Measurements from ENCODE around the gene MKRN2. TPM values are rescaled to one million over a fixed set of nuclear protein-coding genes. Genes with fewer than 3 reads are reported as not detected.
"Not testable (repeated sequence)": the region's sequence is repeated elsewhere in the genome, so short reads cannot be mapped to it uniquely, and the experiment has no call there.

Gene MKRN2
- total RNA-seq, 1 donor from 2014 or later: 23.4 TPM

DNA sequence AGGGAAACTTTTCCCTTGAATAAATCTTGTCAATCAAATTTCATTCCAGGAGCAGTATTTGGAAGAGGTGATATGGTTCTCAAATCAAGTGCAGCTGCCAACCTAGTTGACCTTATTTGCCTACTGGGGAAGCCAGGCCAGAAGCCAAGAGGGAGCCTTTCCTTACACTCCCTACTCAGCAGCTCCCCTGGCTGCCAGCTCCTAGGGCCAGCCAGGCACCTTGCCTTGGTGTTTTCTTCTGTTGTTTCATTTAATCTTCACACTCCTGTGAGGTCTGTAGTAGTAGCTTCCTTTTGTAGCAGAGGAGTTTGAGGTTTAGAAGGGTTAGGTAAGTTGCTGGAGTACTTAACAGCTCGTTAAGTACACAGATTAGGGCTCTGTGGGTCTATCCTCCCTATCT, 34.2 kb upstream of the MKRN2 start:
- no peaks in the 10 kb centered on the region for H3K9me3 ChIP-seq
- H3K27me3 ChIP-seq: no peaks in the 10 kb centered on the region
- intact Hi-C loops (cut with DNase I): no loop called here
- TF ChIP-seq, protein P1, sequence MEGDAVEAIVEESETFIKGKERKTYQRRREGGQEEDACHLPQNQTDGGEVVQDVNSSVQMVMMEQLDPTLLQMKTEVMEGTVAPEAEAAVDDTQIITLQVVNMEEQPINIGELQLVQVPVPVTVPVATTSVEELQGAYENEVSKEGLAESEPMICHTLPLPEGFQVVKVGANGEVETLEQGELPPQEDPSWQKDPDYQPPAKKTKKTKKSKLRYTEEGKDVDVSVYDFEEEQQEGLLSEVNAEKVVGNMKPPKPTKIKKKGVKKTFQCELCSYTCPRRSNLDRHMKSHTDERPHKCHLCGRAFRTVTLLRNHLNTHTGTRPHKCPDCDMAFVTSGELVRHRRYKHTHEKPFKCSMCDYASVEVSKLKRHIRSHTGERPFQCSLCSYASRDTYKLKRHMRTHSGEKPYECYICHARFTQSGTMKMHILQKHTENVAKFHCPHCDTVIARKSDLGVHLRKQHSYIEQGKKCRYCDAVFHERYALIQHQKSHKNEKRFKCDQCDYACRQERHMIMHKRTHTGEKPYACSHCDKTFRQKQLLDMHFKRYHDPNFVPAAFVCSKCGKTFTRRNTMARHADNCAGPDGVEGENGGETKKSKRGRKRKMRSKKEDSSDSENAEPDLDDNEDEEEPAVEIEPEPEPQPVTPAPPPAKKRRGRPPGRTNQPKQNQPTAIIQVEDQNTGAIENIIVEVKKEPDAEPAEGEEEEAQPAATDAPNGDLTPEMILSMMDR (IDR thresholded peaks at IDR 0.05): peak; percentile 17
- no peak overlapping the region for H3K4me3 ChIP-seq
- no peaks in the 10 kb centered on the region for H3K36me3 ChIP-seq
- H3K4me1 ChIP-seq: peaks cover 7% of the 10 kb centered on the region
- DNase-seq (no peak), ATAC-seq (peak; percentile 83)
- H3K27ac ChIP-seq: no peak overlapping the region

DNA sequence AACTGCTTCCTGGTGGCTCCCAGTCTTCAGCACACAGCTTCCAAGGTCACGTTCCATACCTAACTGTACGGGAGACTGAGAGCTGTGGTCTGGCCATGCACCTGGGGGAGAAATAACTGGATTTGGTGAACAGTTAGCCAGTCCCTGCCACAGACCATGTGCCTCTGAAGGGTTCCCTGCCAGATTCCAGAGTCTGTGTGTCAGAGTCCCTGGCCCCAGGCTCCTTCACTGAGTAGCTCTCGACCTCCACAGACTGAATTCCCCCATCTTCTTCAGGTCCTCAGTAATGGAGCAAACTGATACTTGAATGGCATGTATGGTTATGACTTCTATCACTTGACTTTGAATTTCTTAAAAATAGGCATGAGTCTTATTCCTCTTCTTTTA, 29.1 kb upstream of the MKRN2 start:
- TF ChIP-seq, protein P1 (IDR thresholded peaks at IDR 0.05): no peak
- H3K4me1 ChIP-seq: no peaks in the 10 kb centered on the region
- no peak overlapping the region for H3K4me3 ChIP-seq
- no peak for ATAC-seq
- H3K9me3 ChIP-seq: no peaks in the 10 kb centered on the region
- intact Hi-C loops (cut with DNase I): no loop called here
- H3K27me3 ChIP-seq: no peaks in the 10 kb centered on the region
- H3K36me3 ChIP-seq: peaks cover 30% of the 10 kb centered on the region
- DNase-seq: no peak
- H3K27ac ChIP-seq: no peak overlapping the region

DNA sequence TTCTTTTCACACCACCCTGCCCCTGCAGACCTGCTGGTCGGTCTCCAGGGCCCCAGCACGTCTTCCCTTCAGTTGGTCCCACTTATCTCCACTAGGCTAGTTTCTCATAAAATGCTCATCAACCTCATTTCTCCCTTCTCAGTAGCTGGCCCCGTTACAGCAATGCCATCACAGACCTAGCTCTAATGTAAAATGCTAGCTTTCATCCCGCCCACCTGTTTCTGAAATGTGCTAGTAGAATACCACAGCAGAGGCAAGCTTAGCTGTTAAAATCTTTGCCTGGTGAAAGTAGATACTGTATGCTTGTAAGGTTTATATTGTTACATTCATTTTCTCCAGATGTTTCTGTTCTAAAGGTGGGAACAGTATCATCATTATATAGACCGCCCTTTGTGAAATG, 24.7 kb upstream of the MKRN2 start:
- H3K27ac ChIP-seq: no peak overlapping the region
- no peaks in the 10 kb centered on the region for H3K27me3 ChIP-seq
- TF ChIP-seq, protein P1 (IDR thresholded peaks at IDR 0.05): no peak
- no peaks in the 10 kb centered on the region for H3K4me1 ChIP-seq
- peaks cover 32% of the 10 kb centered on the region for H3K36me3 ChIP-seq
- H3K9me3 ChIP-seq: no peaks in the 10 kb centered on the region
- intact Hi-C loops (cut with DNase I): no loop called here
- no peak for DNase-seq
- H3K4me3 ChIP-seq: no peak overlapping the region
- no peak for ATAC-seq

DNA sequence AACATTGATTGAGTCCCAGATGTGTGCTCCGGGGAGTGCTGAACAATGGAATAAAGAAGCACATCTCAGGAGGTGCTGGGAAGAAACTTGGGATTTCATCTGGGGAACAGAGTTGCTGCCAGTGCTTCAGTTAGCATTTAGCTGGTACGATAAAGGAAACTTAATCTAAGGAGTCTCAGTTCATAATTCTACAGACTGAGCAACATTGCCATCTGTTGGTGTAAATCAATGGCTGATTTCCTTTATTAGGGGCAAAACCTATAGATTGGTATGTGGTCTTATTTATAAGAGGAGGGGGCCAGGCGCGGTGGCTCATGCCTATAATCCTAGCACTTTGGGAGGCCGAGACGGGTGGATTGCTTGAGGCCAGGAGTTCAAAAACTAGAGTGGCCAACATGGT, 20.5 kb upstream of the MKRN2 start:
- Histone ChIP-seq H3K9me3 (no peaks in the 10 kb centered on the region), H3K27me3 (no peaks in the 10 kb centered on the region), H3K4me3 (no peak overlapping the region), H3K4me1 (no peaks in the 10 kb centered on the region), H3K27ac (no peak overlapping the region), H3K36me3 (peaks cover 13% of the 10 kb centered on the region)
- ATAC-seq (no peak), DNase-seq (no peak)
- intact Hi-C loops (cut with DNase I): no loop called here
- TF ChIP-seq, protein P1 (IDR thresholded peaks at IDR 0.05): peak; percentile 8

DNA sequence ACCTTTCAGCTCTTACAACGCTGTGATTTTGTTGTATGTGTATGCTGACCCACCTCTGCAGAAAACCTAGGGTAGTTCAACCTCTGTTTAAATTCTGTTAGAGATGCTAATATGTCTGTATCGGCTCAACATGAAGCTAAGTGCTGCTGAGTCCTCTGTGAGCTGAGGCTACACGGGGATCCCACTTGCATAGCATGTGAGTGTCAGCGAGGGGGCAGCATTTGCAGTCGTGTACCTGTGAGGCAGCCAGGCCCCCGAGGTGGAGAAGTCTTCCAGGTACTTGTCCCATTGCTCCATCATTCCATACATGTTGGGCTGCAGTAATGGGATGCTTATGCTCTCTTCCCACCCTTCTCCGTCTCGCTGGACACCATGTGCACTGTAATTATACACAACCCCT, 15.3 kb upstream of the MKRN2 start:
- H3K27me3 ChIP-seq: no peaks in the 10 kb centered on the region
- H3K36me3 ChIP-seq: no peaks in the 10 kb centered on the region
- no peak for DNase-seq
- H3K9me3 ChIP-seq: no peaks in the 10 kb centered on the region
- H3K4me3 ChIP-seq: no peak overlapping the region
- ATAC-seq: peak; percentile 48
- H3K27ac ChIP-seq: no peak overlapping the region
- no peaks in the 10 kb centered on the region for H3K4me1 ChIP-seq
- intact Hi-C loops (cut with DNase I): no loop called here
- TF ChIP-seq, protein P1 (IDR thresholded peaks at IDR 0.05): no peak

DNA sequence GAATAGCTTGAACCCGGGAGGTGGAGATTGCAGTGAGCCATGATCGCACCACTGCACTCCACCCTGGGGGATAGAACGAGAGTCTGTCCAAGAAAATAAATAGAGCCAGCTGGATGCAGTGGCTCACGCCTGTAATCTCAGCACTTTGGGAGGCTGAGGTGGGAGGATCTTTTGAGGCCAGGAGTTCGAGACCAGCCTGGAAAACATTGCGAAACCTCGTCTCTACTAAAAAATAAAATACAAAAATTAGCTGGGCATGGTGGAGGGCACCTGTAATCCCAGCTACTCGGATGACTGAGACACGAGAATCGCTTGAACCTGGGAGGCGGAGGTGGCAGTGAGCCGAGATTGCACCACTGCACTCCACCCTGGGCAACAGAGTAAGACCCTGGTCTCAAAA, 13.4 kb upstream of the MKRN2 start:
- H3K27ac ChIP-seq; H3K27me3 ChIP-seq; ATAC-seq; DNase-seq; H3K4me1 ChIP-seq; H3K36me3 ChIP-seq; intact Hi-C loops (cut with DNase I); H3K9me3 ChIP-seq; H3K4me3 ChIP-seq: not testable (repeated sequence)
